PFSK-1 (cell line): ENCODE results near the gene ATP1B4.

Source experiments
- FOXP2 ChIP-seq: optimal IDR thresholded peaks from 2 replicates; pipeline ENCODE3; 2011; ENCODE audit warnings: borderline replicate concordance, control low read depth, inconsistent platforms; ENCODE audit not compliant: insufficient read depth; ENCODE audit errors: extremely low read length, extremely low read depth
- POLR2AphosphoS5 ChIP-seq: IDR thresholded peaks from 2 replicates; pipeline ENCODE4 v1.6.1; 2012; ENCODE audit warnings: low read depth, mild to moderate bottlenecking, control low read depth, low read length, moderate library complexity
- SIN3A ChIP-seq: IDR thresholded peaks from 2 replicates; pipeline ENCODE4 v1.6.1; 2012; ENCODE audit warnings: mild to moderate bottlenecking, low read length, moderate library complexity, borderline replicate concordance; ENCODE audit not compliant: insufficient read depth
- TAF1 ChIP-seq: IDR thresholded peaks from 2 replicates; pipeline ENCODE4 v1.6.1; 2012; ENCODE audit warnings: low read length, control low read depth, borderline replicate concordance; ENCODE audit not compliant: insufficient read depth
- TF ChIP-seq, protein P1 (sequence below), 2 experiments: IDR thresholded peaks; 2 replicates each; pipeline versions ENCODE4 v1.6.1 to v1.8.0; 2011 to 2012; ENCODE audit warnings: low read depth in 2 of 2, low read length in 2 of 2, control low read depth in 1 of 2, inconsistent platforms in 1 of 2, mild to moderate bottlenecking in 1 of 2, moderate library complexity in 1 of 2; ENCODE audit not compliant: insufficient read depth in 1 of 2

ATP1B4 gene

DNA sequence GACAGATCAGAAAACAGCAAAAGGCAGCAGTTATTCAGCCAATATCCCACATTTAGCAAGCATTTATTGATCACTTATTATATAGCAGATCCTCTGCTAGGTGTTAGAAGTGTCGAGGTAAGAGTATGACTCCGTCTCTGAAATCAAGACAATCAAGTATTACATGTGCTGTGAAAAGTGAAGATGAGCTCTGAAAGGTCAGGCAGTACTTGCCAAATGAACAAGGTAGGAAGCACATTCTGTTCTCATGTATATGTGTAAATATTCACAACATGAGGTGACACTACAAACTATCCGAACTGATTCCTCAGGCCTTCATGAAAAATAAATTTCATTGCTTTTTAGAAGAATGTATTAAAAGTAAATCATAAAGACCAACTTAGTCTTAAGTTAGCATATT, 15.3 kb downstream of the ATP1B4 start:
- TF ChIP-seq TAF1, result no peak
- no peak for TF ChIP-seq POLR2AphosphoS5
- no peak for TF ChIP-seq FOXP2
- TF ChIP-seq, protein P1, sequence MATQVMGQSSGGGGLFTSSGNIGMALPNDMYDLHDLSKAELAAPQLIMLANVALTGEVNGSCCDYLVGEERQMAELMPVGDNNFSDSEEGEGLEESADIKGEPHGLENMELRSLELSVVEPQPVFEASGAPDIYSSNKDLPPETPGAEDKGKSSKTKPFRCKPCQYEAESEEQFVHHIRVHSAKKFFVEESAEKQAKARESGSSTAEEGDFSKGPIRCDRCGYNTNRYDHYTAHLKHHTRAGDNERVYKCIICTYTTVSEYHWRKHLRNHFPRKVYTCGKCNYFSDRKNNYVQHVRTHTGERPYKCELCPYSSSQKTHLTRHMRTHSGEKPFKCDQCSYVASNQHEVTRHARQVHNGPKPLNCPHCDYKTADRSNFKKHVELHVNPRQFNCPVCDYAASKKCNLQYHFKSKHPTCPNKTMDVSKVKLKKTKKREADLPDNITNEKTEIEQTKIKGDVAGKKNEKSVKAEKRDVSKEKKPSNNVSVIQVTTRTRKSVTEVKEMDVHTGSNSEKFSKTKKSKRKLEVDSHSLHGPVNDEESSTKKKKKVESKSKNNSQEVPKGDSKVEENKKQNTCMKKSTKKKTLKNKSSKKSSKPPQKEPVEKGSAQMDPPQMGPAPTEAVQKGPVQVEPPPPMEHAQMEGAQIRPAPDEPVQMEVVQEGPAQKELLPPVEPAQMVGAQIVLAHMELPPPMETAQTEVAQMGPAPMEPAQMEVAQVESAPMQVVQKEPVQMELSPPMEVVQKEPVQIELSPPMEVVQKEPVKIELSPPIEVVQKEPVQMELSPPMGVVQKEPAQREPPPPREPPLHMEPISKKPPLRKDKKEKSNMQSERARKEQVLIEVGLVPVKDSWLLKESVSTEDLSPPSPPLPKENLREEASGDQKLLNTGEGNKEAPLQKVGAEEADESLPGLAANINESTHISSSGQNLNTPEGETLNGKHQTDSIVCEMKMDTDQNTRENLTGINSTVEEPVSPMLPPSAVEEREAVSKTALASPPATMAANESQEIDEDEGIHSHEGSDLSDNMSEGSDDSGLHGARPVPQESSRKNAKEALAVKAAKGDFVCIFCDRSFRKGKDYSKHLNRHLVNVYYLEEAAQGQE (IDR thresholded peaks at IDR 0.05; ENCODE audit: insufficient read depth in 1 of 2, low read depth in 2 of 2, low read length in 2 of 2), result no peak
- no peak for TF ChIP-seq SIN3A

DNA sequence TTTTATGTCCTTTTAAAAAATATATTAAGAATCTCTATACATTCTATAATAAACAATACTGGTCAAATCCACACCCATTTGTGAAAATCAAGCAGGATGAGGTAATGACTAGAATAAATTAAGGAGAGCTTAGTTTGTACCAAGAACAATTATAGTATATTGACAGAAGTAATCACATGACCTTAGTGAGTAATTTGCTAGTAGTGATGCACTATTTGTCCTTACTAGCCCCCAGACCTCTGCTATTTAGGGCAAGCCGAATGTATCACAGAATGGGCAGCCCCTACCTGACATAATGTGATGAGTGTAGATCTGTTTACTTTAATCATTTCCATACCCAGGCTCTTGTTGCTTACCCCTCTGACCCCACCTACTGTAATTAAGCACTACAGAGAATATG, 15.8 kb downstream of the ATP1B4 start:
- TF ChIP-seq SIN3A, result no peak
- TF ChIP-seq, protein P1 (IDR thresholded peaks at IDR 0.05; ENCODE audit: insufficient read depth in 1 of 2, low read depth in 2 of 2, low read length in 2 of 2), result no peak
- no peak for TF ChIP-seq TAF1
- no peak for TF ChIP-seq POLR2AphosphoS5
- no peak for TF ChIP-seq FOXP2

DNA sequence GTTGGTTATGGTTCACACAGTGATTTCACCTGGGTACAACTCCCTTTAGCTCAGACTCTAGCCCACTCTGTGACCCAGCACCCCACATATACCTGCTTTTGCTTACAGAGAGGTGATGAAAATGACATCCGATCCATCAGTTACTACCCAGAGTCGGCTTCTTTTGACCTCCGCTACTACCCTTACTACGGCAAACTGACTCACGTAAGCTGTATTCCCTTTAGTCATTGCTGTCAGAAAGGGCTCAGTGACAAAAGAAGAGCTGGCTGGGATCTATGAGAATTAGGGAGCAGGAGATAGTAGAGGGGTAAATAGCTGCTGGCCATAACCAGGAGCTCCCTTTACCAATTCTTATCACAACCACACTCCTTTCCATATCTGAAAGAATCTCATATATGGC, 16.7 kb downstream of the ATP1B4 start:
- TF ChIP-seq, protein P1 (IDR thresholded peaks at IDR 0.05; ENCODE audit: insufficient read depth in 1 of 2, low read depth in 2 of 2, low read length in 2 of 2), result no peak
- no peak for TF ChIP-seq FOXP2
- TF ChIP-seq POLR2AphosphoS5, result no peak
- no peak for TF ChIP-seq SIN3A
- no peak for TF ChIP-seq TAF1

DNA sequence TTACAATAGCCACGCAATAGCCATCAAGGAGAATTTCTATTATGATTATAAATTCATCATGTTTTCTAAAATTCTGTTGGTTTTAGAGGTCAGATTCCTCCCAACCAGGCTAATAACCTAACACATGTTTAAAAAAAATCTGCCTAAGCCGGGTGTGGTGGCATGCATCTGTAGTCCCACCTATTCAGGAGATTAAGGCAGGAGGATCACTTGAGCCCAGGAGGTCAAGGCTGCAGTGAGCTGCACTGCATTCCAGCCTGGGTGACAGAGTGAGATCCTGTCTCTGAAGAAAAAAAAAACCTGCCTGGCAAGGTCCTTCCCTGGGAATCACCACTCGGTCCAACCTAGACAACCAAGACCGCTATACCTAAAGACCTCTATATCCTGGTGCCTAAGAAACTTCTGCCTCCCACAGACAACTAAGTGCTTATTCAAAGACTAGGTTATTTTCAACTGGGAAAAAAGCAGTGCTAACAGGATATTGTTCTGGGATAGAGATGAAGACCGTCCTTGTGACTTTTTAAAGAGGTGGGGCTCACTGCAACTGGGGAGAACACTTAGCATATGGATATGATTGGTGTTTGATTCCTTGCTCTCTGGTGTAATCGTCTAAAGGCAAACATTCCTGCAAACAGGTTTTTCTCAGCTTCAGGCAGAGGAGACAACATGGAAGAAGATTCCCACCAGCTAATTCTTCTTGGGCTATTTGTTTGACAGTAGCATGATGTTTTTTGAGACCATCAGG, 18.2 kb downstream of the ATP1B4 start:
- TF ChIP-seq POLR2AphosphoS5 (no peak), FOXP2 (no peak), SIN3A (no peak), TAF1 (no peak)
- TF ChIP-seq, protein P1 (IDR thresholded peaks at IDR 0.05; ENCODE audit: insufficient read depth in 1 of 2, low read depth in 2 of 2, low read length in 2 of 2), result no peak

DNA sequence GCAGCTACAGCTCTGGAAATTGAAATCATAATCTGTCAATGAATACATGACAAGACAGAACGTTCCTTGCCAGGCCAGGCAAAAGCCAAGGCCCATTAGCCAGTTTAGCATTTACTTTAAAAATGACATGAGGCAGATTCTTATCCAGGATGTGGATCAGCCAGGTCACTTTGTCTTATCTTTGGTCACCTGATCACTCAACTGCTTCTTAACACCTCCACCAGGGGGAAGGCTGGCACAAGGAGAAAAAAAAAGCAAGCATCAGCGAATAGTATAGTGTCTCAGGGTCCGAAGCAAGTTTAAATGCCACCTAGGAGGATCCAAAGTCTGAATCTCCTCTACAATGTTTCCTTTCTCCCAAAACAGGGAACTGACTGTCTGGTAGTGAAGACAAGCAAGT, 18.8 kb downstream of the ATP1B4 start:
- TF ChIP-seq TAF1 (no peak), FOXP2 (no peak), SIN3A (no peak), POLR2AphosphoS5 (no peak)
- TF ChIP-seq, protein P1 (IDR thresholded peaks at IDR 0.05; ENCODE audit: insufficient read depth in 1 of 2, low read depth in 2 of 2, low read length in 2 of 2), result no peak
